HG03521 (cell line): ENCODE measurements around the gene CD3G.
A peak's percentile ranks its signal among the peaks of the same experiment; 100 is the strongest.

Experiments
- ATAC-seq: cut with Tn5 transposase; IDR thresholded peaks from one replicate; pipeline ENCODE4 v1.9.1; 2021; ENCODE audit warnings: mild to moderate bottlenecking, moderate library complexity; ENCODE audit not compliant: unreplicated experiment

Gene CD3G

GRCh38 chr11:118322721-118323120, 21.4 kb upstream of the CD3G start:
- no peak for ATAC-seq

- no peak for ATAC-seq
Measured at GRCh38 chr11:118325283-118325682, 18.9 kb upstream of the CD3G start.

GRCh38 chr11:118328745-118329144, 15.4 kb upstream of the CD3G start:
- no peak for ATAC-seq

DNA sequence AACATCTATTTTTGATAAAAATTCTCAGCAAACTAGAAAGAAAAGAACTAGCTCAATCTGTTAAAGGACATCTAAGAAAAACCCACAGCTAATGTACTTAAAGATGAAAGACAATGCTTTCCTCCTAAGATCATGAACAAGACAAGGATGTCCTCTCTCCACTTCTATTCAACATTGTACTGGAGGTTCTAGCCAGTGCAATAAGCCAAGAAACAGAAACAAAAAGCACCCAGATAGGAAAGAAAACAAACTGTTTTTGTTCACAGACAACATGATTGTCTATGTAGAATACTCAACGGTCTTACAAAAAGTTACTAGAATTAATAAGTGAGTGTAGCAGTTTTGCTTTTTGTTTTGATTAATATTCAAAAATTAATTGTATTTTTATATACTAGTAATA, 9.4 kb upstream of the CD3G start:
- ATAC-seq, result no peak

- ATAC-seq, result no peak
Measured at GRCh38 chr11:118338637-118339061, 5.5 kb upstream of the CD3G start.

GRCh38 chr11:118339281-118339961, 4.7 kb upstream of the CD3G start:
- ATAC-seq, result no peak

GRCh38 chr11:118340449-118340848, 3.7 kb upstream of the CD3G start:
- no peak for ATAC-seq

DNA sequence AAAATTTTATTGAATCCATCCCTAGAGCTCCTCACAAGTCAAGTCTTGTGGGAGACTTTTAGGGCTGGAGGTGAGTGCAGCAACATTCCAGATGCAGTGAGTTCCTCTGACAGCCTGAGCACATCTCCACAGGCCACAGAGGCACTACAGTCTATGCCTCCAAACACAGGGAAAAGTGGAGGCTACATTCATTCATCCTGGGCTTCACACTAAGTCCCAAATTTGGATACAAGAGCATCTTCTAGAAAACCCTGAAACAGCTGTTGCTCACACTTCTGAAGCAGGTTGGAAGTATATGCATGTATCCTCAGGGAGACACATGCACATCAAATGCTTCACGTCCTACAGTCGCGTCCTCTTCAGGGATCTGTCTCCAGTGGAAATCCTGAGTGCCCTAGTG, 2.9 kb upstream of the CD3G start:
- no peak for ATAC-seq

DNA sequence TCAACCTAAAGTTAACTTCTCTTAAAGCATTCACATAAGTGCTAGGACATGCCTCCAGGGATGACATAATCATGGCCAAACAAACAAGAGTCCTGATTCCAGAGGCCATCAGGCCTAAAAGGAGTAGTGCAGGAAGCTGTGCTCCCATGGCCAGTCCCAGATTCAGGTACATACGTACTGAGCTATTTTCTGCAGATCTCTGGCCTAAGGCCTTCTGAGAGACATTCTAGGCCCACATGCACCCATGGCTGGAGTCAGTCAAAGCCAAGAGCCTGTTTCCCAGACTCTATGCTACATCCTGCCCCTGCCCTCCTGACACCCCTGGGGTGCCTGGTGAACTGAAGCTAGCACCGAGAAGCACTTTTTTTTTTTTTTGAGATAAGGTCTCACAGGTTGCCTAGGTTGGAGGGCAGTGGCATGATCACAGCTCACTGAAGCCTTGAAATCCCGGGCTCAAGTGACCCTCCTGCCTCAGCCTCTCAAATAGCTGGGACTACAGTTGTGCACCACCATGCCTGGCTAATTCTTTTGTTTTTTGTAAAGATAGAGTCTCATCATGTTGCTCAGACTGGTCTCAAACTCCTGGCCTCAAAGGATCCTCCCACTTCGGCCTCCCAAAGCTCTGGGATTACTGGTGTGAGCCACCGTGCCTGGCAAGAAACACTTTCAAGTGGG, 2.2 kb upstream of the CD3G start:
- ATAC-seq, result no peak

DNA sequence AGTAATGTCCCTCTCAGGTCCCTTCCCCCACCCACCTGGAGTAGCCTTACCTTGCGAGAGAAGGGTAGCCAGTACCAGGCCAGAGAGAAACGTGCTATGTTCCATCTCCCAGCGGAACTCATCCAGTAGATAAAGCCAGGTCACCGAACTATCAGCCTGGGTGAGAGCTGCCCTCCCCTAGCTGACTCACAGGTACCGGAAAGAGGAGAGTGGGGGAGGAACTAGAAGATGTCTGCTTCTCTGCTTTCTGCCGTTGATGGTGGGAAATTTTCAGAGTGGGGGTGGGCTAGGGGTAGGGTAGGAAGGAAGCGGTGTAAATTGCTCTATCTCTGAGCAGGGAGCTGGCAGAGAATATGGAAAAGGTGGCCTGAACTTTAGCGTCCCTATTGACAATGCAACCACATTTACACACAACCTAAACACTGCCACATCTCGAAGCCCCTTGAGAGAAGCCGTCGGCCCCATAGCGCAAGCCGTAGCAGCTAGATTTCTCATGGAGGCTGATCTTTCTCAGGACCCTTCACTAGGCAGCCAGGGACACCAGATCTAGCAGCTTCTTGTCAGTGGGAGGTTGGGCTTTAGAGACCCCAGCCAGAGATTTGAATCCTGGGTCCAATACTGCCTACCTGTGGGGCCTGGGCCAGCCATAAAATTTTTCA, 1.5 kb upstream of the CD3G start, which contains the start of gene CD3D:
Gene CD3D, minus strand, starts transcription at position 203 of the 659 bp plus-strand sequence. Its CDS starts 98 bp downstream, at position 105.
- ATAC-seq, result no peak

DNA sequence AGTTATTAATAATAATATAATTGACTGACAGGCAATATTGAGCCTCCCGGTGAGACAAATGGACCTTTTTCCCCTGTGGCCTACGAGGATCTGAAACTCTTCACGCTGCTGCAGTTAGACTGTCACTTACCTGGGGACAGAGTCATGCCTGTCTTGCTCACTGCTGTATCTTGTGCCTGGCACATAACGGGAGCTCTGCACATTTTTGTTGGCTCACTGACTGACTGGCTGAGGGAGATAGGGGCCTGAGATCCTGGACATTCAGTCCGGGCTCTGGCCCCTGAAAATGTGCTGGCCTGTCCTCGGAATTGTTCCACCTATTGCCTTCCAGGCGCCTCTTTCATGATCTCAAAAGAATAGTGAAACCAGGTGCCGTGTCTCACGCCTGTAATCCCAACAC, 896 bp upstream of the CD3G start:
- ATAC-seq, result no peak

DNA sequence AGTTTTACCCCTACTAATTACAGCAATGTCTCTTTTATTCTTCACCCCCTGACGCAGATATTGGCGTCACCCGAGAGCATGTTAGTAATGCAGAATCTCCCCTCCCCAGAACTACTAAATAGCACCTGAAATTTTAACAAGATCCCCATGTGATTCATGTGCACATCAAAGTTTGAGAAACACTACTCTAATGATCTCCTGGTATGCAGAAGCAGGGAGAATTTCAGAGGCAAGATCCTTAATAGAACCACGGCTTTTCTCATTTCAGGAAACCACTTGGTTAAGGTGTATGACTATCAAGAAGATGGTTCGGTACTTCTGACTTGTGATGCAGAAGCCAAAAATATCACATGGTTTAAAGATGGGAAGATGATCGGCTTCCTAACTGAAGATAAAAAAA, 5.3 kb downstream of the CD3G start:
- no peak for ATAC-seq

- no peak for ATAC-seq
Measured at GRCh38 chr11:118353084-118353710, 9.1 kb downstream of the CD3G start.

- ATAC-seq, result no peak
Measured at GRCh38 chr11:118358071-118358470, 13.9 kb downstream of the CD3G start.

DNA sequence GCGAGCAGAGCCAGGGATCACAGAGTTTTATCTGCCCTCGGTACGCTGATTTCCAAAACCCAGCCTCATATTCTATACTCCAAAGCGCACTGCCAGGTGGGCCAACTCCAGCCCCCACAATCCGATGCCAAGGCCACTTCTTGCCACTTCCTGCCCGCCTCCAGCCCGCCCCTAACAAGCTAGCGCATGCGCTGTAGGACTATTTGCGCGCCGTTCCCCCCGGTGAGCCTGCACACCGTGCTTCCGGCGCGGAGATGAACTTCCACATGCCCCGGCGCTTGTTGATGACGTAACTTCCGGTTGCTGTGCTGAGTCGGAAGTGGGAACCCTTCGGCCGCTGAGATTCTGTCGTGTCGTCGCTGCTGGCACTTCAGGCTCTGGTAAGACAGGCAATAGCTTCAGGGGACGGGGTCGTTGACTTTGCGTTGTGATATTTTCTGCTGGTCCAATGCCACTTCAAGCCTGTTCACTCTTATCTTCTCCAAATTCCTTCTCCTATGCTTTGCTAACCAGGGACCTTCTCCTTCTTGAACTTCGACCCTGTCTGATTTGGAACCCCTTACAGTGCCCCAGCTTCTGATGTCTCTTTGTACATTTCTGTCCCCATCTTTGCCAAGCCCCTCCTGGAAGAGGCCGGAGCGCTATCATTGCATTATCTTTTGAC, 15.3 kb downstream of the CD3G start, which contains the start of gene UBE4A:
Gene UBE4A, plus strand, starts transcription at position 306 of the 664 bp plus-strand sequence. CDS start 5,481 bp downstream, outside the sequence.
- ATAC-seq, result peak; percentile 85

- ATAC-seq, result no peak
Measured at GRCh38 chr11:118364956-118365615, 20.9 kb downstream of the CD3G start.

DNA sequence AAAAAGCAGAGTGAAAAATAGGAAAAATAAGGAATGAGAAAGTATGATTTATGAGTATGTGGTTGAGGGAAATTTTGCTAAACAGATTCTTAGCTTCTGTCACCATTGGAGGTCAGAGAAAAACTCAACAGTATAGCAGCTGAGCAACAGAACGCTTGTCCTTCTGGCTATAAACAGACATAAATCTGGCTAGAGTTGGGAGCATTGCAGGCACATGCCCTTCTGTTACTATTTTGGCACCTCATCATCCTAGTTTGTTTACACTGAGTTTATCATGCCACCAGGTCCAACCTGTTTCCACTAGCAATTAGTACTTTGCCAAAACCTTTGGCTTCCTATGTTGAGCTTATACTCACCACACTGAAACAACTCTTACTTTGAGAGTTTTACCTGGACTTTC, 22.1 kb downstream of the CD3G start:
- no peak for ATAC-seq

GRCh38 chr11:118370774-118371173, 26.6 kb downstream of the CD3G start:
- no peak for ATAC-seq

DNA sequence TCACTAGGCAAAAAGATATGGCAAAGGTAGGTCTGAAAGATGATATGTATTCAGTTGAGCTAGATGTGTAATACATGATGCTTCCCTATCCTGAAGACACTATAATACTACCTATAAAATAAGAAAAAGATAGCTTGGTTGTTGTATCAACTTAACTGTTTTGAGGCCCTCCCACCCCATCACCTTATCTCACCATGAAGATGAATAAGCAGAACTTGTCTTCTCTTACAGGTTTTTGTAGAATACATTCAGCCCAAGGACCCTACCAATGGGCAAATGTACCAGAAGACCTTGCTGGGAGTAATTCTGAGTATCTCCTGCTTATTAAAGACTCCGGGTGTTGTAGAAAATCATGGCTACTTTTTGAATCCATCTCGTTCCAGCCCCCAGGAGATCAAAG, 29.1 kb downstream of the CD3G start:
- no peak for ATAC-seq

GRCh38 chr11:118373871-118374270, 29.7 kb downstream of the CD3G start:
- no peak for ATAC-seq
